Skin of body (tissue), 2 donors: ENCODE measurements around the gene CDH12. TPM values are rescaled to one million over a fixed set of nuclear protein-coding genes. Genes with fewer than 3 reads are reported as not detected.
"Not testable (repeated sequence)": the region's sequence is repeated elsewhere in the genome, so short reads cannot be mapped to it uniquely, and the experiment has no call there.

Experiments
- DNase-seq: peaks from one replicate; lab custom pipeline; 2025; lab: John Stamatoyannopoulos, UW
- total RNA-seq: library from RNA; depleted of rRNA; stranded (reverse); fragments of >200 nt; gene quantifications from one replicate; pipeline ENCODE4 v1.2.3, GENCODE V29; 2014

Gene CDH12
- total RNA-seq, 1 donor from 2014 or later: 4.8 TPM

DNA sequence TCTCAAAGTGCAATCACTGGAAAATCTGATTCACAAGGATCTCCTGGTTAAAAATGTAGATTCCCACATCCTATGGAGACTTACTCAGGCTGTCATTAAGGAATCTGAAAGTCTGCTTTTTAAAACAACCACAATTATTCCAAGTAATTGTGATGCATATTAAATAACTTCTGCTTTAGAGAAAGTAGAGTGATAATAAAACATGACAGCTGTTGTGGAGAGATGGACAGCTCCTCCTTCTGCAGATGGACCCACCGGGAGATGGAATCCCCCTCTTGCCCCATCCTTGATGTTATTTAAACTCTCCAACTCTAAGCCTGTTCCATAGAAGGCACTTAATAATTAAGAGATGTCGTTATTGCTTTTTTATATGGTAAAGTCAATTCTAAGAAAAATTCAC is 802.2 kb downstream of the CDH12 start:
- no peak for DNase-seq

DNA sequence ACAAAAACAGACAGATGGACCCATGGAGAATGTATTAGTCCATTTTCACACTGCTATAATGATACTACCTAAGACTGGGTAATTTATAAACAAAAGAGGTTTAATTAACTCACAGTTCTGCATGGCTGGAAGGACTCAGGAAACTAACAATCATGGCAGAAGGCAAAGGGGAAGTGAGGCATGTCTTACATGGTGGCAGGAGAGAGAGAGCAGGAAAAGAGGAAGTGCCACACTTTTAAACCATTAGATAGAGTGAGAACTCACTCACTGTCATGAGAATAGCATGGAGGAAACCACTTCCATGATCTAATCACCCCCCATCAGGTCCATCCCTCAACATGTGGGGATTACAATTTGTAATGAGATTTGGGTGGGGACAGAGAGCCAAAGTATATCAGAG is 808.9 kb downstream of the CDH12 start:
- no peak for DNase-seq

DNA sequence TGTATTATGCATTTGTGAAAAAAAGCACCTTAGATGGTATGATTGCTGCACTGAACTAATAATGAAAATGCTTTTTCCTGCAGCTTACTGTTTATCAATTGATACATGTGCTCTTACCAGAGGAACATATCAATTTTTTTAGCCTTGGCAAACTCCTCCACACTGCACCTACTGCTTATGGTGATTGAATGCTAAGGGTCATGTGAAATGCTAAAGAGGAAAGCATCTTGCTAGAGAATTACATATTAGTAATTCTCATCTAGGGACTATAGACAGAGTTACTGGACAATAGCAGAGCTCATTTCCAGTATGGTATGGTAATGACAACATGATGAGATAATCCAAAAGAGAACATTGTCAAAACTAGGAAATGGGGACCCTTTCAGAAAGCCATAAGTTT is 817.1 kb downstream of the CDH12 start:
- DNase-seq: no peak

GRCh38 chr5:22033066-22033465 is 820.1 kb downstream of the CDH12 start:
- DNase-seq: no peak

DNA sequence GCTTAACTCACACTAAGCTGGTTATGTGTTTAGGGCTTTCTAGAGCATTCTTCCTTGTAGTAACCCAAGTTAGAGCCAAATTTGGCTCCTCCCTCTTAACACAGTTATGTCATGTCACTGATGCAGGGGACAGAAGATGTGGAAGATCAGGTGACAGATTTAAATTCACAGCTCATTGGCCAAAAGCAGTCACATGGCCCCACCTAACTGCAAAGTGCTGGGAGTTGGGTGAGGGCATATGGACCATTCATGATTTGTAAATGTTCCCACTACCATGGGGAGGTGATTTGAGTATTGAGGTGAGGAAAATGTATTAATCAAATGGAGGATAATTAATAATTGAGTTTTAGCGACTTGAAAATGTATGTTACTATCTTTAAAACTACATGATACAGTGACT is 829.4 kb downstream of the CDH12 start:
- DNase-seq: no peak

DNA sequence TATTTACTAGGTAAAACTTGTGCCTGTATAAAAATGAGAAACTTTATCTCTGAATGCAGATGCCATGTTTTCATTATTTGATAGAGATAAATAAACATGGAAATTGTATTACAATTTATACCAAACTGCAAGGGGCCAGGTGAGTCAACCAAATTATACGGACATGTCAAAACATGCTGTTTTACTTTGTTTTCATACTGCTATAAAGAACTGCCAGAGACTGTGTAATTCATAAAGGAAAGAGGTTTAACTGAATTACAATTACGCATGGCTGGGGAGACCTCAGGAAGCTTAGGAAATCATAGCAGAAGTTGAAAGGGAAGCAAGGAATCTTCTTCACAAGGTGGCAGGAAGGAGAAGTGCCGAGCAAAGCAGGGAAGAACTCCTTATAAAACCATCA is 840.3 kb downstream of the CDH12 start:
- DNase-seq: not testable (repeated sequence)

GRCh38 chr5:22010808-22011207 is 842.3 kb downstream of the CDH12 start:
- DNase-seq: not testable (repeated sequence)

DNA sequence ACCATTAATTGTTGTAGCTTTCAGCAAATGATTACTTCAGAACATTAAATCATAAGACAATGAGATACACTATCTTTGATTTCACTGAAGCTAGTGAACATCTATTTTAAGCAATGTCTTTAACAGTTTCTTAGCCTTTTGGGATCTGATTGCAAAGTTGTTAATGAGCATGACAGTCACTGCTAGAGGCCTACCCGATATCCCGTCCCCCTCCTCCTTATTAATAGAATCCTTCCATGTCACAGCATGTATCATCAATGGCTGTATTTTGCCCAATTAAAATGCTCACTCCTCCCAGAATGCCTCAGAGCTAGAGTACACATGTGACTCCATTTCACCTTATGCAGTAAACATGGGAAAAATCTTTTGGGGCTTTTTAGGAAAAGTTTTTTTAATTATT is 852.0 kb downstream of the CDH12 start:
- DNase-seq: not testable (repeated sequence)

DNA sequence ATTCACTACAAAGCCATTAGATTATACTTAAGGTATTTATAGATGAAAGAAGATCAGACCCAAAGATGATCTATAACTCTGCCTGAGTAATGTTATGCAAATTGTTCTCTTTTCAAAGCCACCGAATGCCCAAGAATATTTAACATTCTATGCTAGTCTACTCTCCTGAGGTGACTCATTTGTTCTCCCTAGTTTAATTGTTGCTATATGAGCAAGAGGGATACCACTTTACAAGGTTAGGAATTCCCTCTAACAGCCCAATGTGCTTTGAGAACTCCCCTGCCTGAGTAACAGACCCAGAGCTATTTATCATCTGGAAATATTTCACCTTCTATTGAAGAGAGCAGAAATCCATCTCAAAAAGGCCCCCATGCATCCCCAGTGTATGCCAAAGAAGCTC is 867.3 kb downstream of the CDH12 start:
- not testable (repeated sequence) for DNase-seq

DNA sequence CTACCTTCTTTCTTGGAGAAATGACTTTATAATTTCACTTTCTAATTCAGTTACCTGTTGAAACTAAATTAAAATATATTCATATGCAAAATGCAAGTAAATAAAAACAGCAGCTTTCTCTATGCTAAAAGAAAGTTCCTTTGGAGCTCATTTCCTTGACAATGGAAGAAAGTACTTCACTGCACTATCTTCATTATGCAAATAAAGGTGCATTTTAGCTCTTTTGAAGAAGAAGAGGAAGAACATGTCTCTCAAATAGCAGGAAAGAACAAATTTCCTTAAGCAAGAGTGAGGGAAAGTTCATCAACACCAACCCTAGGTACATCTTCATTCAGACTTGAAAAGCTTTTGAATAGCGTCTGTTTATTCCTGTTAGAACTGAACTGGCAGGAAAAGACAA is 901.6 kb downstream of the CDH12 start:
- DNase-seq: not testable (repeated sequence)

- no peak for DNase-seq
Measured at GRCh38 chr5:21931116-21931515, 922.0 kb downstream of the CDH12 start.

- no peak for DNase-seq
Measured at GRCh38 chr5:21919414-21920022, 933.6 kb downstream of the CDH12 start.

- DNase-seq: no peak
Measured at GRCh38 chr5:21918451-21918850, 934.7 kb downstream of the CDH12 start.

DNA sequence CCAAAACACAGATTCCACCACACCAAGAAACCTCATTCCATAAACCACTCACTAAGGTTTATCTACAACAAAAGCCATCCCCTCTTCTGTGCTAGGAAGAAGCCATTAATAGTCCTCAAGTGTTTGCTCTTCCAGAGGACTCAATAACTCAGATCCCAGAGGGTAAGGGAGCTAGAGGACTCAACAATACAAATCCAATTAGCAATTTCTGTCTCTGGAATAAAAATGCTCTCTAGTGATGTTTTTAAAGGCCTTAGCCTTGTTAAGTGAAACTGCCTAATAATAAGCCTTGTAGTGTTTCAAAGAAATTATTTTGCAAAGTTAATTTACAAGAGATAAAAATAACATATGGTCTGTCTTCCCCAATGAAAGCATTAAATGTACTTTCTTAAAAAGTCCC is 942.4 kb downstream of the CDH12 start:
- DNase-seq: no peak

- DNase-seq: no peak
Measured at GRCh38 chr5:21895766-21896350, 957.3 kb downstream of the CDH12 start.

- no peak for DNase-seq
Measured at GRCh38 chr5:21893161-21893560, 960.0 kb downstream of the CDH12 start.

GRCh38 chr5:21889581-21889980 is 963.6 kb downstream of the CDH12 start:
- no peak for DNase-seq

DNA sequence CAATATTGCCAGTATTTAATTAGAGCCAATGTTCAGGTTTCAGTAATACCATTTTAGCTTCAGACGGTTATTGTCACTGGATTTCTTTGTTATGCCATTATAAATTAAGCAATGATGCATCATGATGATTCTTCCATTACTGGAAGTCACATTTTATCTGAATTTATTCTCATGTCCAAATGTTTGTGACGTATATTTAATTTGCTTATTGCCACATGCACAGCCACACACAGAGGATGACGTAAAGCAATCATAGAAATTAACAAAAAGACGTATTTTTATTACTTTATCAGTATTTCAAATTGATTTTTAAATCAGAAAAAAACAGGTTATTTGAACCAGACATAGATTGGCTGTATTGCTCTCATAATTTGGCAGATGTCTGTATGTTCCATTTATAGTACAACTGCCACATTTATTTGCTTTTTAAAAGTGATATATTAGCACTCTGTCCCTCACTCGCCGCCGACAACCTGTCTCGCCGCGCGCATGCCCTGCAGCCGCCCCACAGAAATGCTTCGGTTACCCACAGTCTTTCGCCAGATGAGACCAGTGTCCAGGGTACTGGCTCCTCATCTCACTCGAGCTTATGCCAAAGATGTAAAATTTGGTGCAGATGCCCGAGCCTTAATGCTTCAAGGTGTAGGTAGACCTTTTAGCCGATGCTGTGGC is 970.9 kb downstream of the CDH12 start:
- DNase-seq: no peak

DNA sequence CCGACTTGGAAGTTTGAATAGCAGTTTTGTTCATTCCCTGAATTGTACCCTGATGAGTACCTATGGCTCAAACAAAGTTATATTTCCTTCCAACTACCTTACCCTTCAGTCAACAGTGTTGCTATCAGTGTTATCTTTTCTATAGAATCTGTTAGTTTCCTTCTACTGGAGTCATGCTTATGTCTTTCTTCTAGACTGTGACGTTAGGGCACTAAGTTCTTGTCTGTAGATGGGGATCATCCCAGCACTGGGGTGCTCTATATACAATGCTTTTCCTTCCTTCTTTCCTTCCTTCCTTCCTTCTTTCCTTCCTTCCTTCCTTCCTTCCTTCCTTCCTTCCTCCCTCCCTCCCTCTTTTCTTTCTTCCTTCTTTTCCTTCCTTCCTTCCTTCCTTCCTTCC is 973.0 kb downstream of the CDH12 start:
- DNase-seq: no peak

DNA sequence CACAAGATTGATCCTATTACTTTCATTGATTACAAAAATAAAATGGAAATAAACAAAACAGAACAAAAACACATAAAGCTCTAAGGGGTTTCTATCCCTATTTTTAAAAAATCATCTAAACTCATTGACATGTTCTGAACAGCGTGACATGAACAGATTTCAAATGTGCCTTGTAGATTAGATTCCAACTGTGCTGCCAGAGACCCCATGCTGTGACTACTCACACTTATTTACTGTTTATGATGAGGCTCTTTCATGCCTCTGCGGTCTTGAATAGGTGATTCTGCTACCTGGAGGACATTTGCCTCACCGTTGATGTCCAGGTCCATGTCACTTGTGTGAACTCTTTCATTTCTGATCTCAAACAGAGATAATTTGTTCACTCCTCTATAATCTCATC is 990.2 kb downstream of the CDH12 start:
- DNase-seq: no peak

- DNase-seq: no peak
Measured at GRCh38 chr5:21858441-21858840, 994.7 kb downstream of the CDH12 start.

DNA sequence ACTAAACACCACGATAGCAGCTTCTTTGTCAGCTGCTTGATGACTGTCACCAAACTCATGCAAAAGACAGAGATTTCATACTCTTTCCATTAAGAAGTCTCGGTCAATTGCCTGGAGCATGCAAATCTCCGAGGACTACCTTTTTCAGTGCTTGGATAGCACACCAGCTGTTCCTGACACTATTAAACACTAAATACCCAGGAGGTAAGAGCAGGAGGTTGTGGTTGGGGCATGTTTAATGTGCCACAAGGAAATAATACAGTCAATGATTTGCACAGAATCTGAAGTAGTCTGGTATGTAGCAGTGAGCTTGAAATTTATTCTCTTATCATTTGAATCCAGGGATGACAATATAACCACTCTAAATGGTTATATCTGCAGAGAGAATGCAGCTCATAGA is 996.2 kb downstream of the CDH12 start:
- no peak for DNase-seq

GRCh38 chr5:21847300-21847699 is 1005.8 kb downstream of the CDH12 start:
- no peak for DNase-seq
